HepG2 (cell line): ENCODE data around the gene AHCYL1. TPM values are rescaled to one million over a fixed set of nuclear protein-coding genes. Genes with fewer than 3 reads are reported as not detected.
A peak's percentile ranks its signal among the peaks of the same experiment; 100 is the strongest.

Source experiments
- CBFB ChIP-seq: sonication (generic); formaldehyde crosslinking; IDR thresholded peaks from 2 replicates; pipeline ENCODE4 v1.4.0; 2020; ENCODE audit warnings: missing genetic modification reagents
- CHCHD3 ChIP-seq: sonication (generic); formaldehyde crosslinking; IDR thresholded peaks from 2 replicates; pipeline ENCODE4 v1.8.0; 2022; ENCODE audit warnings: mild to moderate bottlenecking, missing genetic modification reagents, moderate library complexity
- DPF2 ChIP-seq: sonication (generic); formaldehyde crosslinking; IDR thresholded peaks from 2 replicates; pipeline ENCODE4 v1.4.0; 2020; ENCODE audit warnings: mild to moderate bottlenecking, low read depth, missing genetic modification reagents, borderline replicate concordance
- GTF2F1 ChIP-seq: fragments of 150-350 bp; IDR thresholded peaks from 2 replicates; pipeline ENCODE4 v1.6.1; 2014; ENCODE audit warnings: low read length
- GTF3A ChIP-seq: sonication (generic); formaldehyde crosslinking; conservative IDR thresholded peaks from 2 replicates; pipeline ENCODE4 v1.4.0; 2020; ENCODE audit warnings: mild to moderate bottlenecking, missing genetic modification reagents
- NFKB2 ChIP-seq: sonication (generic); formaldehyde crosslinking; IDR thresholded peaks from 2 replicates; pipeline ENCODE4 v1.4.0; 2020; ENCODE audit warnings: missing genetic modification reagents, borderline replicate concordance
- PHF21A ChIP-seq: sonication (generic); formaldehyde crosslinking; IDR thresholded peaks from 2 replicates; pipeline ENCODE4 v1.5.0; 2020; ENCODE audit warnings: mild to moderate bottlenecking, missing genetic modification reagents
- TMF1 ChIP-seq: sonication (generic); formaldehyde crosslinking; IDR thresholded peaks from 2 replicates; pipeline ENCODE4 v1.8.1; 2022; ENCODE audit warnings: low read depth, missing genetic modification reagents
- ZNF12 ChIP-seq: sonication (generic); formaldehyde crosslinking; IDR thresholded peaks from 2 replicates; pipeline ENCODE4 v1.5.0; 2020; ENCODE audit warnings: missing genetic modification reagents
- ZNF703 ChIP-seq: sonication (generic); formaldehyde crosslinking; IDR thresholded peaks from 2 replicates; pipeline ENCODE4 v1.5.1; 2020; ENCODE audit warnings: missing genetic modification reagents, mild to moderate bottlenecking, moderate library complexity, borderline replicate concordance
- ZNF878 ChIP-seq: sonication (generic); formaldehyde crosslinking; IDR thresholded peaks from 2 replicates; pipeline ENCODE4 v1.8.1; 2023; ENCODE audit warnings: mild to moderate bottlenecking, missing genetic modification reagents, moderate library complexity
- ZSCAN21 ChIP-seq: sonication (generic); formaldehyde crosslinking; IDR thresholded peaks from 2 replicates; pipeline ENCODE4 v1.8.0; 2022; ENCODE audit warnings: mild to moderate bottlenecking, missing genetic modification reagents, moderate library complexity, borderline replicate concordance
- polyA plus RNA-seq, 8 experiments: library from polyadenylated mRNA; depleted of rRNA in 3 of 8; stranded (reverse) in 7 of 8; unstranded in 1 of 8; fragments of >200 nt; fragmentation: Illumina TruSeq in 4 of 8; extraction: Trizol in 4 of 8; gene quantifications; 2 replicates each; pipeline versions ENCODE4 v1.2.1 to v1.2.3, GENCODE V29; 2011 to 2016; ENCODE audit warnings: low read depth in 4 of 8, missing spikeins in 1 of 8, mixed read lengths in 1 of 8; ENCODE audit not compliant: insufficient read depth in 1 of 8
- total RNA-seq, 5 experiments: library from RNA; depleted of rRNA; stranded (reverse); fragments of >200 nt; fragmentation: Illumina TruSeq; extraction: Trizol; gene quantifications; 2 replicates each; pipeline ENCODE4 v1.2.3, GENCODE V29; 2016; ENCODE audit warnings: low read depth in 1 of 5
- TF ChIP-seq, protein P1 (sequence below): sonication (generic); formaldehyde crosslinking; IDR thresholded peaks from 2 replicates; pipeline ENCODE4 v1.8.0; 2022; ENCODE audit warnings: mild to moderate bottlenecking, missing genetic modification reagents, moderate library complexity
- TF ChIP-seq, protein P2 (sequence below): IDR thresholded peaks from 2 replicates; pipeline ENCODE4 v1.4.0; 2020; ENCODE audit warnings: mild to moderate bottlenecking, missing genetic modification reagents
- TF ChIP-seq, protein P3 (sequence below): IDR thresholded peaks from 2 replicates; pipeline ENCODE4 v1.6.1; 2016; ENCODE audit warnings: missing compliant biosample characterization, missing genetic modification reagents, borderline replicate concordance
- TF ChIP-seq, protein P4 (sequence below): sonication (generic); formaldehyde crosslinking; IDR thresholded peaks from 2 replicates; pipeline ENCODE4 v1.4.0; 2020; ENCODE audit warnings: missing genetic modification reagents

The AHCYL1 gene
- total and polyA plus RNA-seq, 2 of the 13 experiments (the other 11 are each of a cell fraction or from before 2014, with no cell fraction given): 40.9 to 76.3 TPM

DNA sequence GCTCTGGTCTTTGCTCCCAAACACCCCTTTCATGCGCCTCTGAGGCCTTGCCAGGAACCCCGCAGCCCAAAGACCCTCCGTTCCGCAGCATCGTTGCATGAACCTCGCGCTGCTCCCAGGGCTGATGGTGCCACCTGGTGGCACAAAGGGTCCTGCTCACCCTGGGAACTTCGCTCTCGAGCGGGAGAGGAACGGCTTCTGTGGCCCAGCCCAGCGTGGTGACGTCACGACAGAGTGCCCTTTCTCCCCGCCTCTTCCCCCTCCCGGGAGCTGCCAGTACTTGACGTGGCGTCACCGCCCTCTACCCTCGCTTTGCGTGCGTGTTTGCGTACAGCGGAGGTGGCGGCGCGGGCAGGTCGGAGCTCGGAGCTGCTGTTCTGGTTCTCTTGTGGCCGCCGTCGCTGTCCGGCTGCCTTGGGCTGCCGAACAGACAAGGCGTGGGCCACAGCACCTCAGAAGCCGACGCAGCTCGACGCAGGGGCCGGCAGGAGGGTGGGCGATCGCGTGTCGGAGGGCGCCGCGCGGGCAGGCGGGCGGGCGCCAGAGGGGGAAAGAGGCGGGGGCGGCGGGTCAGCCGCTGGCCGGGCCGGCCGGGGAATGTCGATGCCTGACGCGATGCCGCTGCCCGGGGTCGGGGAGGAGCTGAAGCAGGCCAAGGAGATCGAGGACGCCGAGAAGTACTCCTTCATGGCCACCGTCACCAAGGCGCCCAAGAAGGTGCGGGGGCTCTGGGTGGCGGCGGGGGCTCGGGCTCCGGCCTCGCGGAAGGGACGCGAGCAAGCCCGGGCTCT is at the start of gene AHCYL1 (continued):
- TF ChIP-seq ZNF878 (CRISPR knock-in tag) (0 out of 2 replicates have a peak, but pooled peaks have one; percentile 10), CHCHD3 (no peak), TMF1 (CRISPR knock-in tag) (no peak), ZNF12 (CRISPR knock-in tag) (no peak), PHF21A (CRISPR knock-in tag) (peak; percentile 67; the same call in 1 of the 2 replicates), NFKB2 (CRISPR knock-in tag) (peak; percentile 64; the same call in 1 of the 2 replicates), ZNF703 (CRISPR knock-in tag) (no peak), DPF2 (CRISPR knock-in tag) (no peak), GTF2F1 (no peak), GTF3A (CRISPR knock-in tag) (peak; percentile 94; the same call in 1 of the 2 replicates), CBFB (CRISPR knock-in tag) (peak; percentile 86; the same call in 1 of the 2 replicates), ZSCAN21 (CRISPR knock-in tag) (peak; percentile 91; the same call in 1 of the 2 replicates)
- TF ChIP-seq, protein P1, sequence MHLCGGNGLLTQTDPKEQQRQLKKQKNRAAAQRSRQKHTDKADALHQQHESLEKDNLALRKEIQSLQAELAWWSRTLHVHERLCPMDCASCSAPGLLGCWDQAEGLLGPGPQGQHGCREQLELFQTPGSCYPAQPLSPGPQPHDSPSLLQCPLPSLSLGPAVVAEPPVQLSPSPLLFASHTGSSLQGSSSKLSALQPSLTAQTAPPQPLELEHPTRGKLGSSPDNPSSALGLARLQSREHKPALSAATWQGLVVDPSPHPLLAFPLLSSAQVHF (CRISPR knock-in tag): no peak
- TF ChIP-seq, protein P2, sequence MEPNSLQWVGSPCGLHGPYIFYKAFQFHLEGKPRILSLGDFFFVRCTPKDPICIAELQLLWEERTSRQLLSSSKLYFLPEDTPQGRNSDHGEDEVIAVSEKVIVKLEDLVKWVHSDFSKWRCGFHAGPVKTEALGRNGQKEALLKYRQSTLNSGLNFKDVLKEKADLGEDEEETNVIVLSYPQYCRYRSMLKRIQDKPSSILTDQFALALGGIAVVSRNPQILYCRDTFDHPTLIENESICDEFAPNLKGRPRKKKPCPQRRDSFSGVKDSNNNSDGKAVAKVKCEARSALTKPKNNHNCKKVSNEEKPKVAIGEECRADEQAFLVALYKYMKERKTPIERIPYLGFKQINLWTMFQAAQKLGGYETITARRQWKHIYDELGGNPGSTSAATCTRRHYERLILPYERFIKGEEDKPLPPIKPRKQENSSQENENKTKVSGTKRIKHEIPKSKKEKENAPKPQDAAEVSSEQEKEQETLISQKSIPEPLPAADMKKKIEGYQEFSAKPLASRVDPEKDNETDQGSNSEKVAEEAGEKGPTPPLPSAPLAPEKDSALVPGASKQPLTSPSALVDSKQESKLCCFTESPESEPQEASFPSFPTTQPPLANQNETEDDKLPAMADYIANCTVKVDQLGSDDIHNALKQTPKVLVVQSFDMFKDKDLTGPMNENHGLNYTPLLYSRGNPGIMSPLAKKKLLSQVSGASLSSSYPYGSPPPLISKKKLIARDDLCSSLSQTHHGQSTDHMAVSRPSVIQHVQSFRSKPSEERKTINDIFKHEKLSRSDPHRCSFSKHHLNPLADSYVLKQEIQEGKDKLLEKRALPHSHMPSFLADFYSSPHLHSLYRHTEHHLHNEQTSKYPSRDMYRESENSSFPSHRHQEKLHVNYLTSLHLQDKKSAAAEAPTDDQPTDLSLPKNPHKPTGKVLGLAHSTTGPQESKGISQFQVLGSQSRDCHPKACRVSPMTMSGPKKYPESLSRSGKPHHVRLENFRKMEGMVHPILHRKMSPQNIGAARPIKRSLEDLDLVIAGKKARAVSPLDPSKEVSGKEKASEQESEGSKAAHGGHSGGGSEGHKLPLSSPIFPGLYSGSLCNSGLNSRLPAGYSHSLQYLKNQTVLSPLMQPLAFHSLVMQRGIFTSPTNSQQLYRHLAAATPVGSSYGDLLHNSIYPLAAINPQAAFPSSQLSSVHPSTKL (CRISPR knock-in tag): peak; percentile 69
- TF ChIP-seq, protein P3, sequence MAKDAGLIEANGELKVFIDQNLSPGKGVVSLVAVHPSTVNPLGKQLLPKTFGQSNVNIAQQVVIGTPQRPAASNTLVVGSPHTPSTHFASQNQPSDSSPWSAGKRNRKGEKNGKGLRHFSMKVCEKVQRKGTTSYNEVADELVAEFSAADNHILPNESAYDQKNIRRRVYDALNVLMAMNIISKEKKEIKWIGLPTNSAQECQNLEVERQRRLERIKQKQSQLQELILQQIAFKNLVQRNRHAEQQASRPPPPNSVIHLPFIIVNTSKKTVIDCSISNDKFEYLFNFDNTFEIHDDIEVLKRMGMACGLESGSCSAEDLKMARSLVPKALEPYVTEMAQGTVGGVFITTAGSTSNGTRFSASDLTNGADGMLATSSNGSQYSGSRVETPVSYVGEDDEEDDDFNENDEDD: peak; percentile 86
- TF ChIP-seq, protein P4, sequence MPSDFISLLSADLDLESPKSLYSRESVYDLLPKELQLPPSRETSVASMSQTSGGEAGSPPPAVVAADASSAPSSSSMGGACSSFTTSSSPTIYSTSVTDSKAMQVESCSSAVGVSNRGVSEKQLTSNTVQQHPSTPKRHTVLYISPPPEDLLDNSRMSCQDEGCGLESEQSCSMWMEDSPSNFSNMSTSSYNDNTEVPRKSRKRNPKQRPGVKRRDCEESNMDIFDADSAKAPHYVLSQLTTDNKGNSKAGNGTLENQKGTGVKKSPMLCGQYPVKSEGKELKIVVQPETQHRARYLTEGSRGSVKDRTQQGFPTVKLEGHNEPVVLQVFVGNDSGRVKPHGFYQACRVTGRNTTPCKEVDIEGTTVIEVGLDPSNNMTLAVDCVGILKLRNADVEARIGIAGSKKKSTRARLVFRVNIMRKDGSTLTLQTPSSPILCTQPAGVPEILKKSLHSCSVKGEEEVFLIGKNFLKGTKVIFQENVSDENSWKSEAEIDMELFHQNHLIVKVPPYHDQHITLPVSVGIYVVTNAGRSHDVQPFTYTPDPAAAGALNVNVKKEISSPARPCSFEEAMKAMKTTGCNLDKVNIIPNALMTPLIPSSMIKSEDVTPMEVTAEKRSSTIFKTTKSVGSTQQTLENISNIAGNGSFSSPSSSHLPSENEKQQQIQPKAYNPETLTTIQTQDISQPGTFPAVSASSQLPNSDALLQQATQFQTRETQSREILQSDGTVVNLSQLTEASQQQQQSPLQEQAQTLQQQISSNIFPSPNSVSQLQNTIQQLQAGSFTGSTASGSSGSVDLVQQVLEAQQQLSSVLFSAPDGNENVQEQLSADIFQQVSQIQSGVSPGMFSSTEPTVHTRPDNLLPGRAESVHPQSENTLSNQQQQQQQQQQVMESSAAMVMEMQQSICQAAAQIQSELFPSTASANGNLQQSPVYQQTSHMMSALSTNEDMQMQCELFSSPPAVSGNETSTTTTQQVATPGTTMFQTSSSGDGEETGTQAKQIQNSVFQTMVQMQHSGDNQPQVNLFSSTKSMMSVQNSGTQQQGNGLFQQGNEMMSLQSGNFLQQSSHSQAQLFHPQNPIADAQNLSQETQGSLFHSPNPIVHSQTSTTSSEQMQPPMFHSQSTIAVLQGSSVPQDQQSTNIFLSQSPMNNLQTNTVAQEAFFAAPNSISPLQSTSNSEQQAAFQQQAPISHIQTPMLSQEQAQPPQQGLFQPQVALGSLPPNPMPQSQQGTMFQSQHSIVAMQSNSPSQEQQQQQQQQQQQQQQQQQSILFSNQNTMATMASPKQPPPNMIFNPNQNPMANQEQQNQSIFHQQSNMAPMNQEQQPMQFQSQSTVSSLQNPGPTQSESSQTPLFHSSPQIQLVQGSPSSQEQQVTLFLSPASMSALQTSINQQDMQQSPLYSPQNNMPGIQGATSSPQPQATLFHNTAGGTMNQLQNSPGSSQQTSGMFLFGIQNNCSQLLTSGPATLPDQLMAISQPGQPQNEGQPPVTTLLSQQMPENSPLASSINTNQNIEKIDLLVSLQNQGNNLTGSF: no peak
